Suprapubic skin (tissue), 3 donors: ENCODE data around the gene RASSF10.

ENCODE experiments used
- POLR2AphosphoS5 ChIP-seq, 3 donors: sonication (generic); formaldehyde crosslinking; IDR thresholded peaks; one replicate each; pipeline ENCODE4 v1.6.1; 2017; ENCODE audit warnings: antibody characterized with exemption in 3 of 3
- TF ChIP-seq, protein P1 (sequence below), 2 donors: fragments of 200-600 bp in 1 of 2; fragments of 450-650 bp in 1 of 2; sonication (generic) in 1 of 2; IDR thresholded peaks; one replicate each; pipeline ENCODE4 v1.5.1; 2016 to 2019; ENCODE audit warnings: antibody characterized with exemption in 2 of 2, mild to moderate bottlenecking in 1 of 2, moderate library complexity in 1 of 2

DNA sequence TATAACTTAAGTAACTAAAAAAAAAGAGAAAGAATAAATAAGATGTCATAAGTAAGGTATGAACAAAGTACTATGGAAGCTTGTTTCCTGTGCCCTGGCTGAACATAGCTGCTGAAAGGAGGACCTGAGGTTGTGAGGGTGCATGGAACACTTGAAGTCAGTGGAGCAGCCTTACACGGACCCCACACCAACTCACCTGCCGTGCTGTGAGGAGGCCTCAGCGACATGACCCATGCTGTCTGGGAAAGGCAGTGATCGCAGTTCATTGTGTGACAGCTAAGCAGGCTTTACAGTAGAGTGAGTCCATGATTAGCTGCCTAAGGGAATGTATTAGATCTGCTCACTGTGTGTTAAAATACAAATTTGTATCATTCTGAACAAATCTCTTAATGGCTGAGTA lies 17.6 kb downstream of the RASSF10 start:
- no peak for TF ChIP-seq POLR2AphosphoS5 (IDR thresholded peaks at IDR 0.05)
- TF ChIP-seq, protein P1, sequence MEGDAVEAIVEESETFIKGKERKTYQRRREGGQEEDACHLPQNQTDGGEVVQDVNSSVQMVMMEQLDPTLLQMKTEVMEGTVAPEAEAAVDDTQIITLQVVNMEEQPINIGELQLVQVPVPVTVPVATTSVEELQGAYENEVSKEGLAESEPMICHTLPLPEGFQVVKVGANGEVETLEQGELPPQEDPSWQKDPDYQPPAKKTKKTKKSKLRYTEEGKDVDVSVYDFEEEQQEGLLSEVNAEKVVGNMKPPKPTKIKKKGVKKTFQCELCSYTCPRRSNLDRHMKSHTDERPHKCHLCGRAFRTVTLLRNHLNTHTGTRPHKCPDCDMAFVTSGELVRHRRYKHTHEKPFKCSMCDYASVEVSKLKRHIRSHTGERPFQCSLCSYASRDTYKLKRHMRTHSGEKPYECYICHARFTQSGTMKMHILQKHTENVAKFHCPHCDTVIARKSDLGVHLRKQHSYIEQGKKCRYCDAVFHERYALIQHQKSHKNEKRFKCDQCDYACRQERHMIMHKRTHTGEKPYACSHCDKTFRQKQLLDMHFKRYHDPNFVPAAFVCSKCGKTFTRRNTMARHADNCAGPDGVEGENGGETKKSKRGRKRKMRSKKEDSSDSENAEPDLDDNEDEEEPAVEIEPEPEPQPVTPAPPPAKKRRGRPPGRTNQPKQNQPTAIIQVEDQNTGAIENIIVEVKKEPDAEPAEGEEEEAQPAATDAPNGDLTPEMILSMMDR (IDR thresholded peaks at IDR 0.05), result no peak
